GM18519 (cell line): Measurements from ENCODE around the gene INPP5D.
A peak's percentile ranks its signal among the peaks of the same experiment; 100 is the strongest.
"Not testable (repeated sequence)": the region's sequence is repeated elsewhere in the genome, so short reads cannot be mapped to it uniquely, and the experiment has no call there.

Source experiments
- ATAC-seq: cut with Tn5 transposase; IDR thresholded peaks from one replicate; pipeline ENCODE4 v1.9.1; 2021; ENCODE audit warnings: mild to moderate bottlenecking, moderate library complexity; ENCODE audit not compliant: unreplicated experiment, low FRiP score

Gene INPP5D

DNA sequence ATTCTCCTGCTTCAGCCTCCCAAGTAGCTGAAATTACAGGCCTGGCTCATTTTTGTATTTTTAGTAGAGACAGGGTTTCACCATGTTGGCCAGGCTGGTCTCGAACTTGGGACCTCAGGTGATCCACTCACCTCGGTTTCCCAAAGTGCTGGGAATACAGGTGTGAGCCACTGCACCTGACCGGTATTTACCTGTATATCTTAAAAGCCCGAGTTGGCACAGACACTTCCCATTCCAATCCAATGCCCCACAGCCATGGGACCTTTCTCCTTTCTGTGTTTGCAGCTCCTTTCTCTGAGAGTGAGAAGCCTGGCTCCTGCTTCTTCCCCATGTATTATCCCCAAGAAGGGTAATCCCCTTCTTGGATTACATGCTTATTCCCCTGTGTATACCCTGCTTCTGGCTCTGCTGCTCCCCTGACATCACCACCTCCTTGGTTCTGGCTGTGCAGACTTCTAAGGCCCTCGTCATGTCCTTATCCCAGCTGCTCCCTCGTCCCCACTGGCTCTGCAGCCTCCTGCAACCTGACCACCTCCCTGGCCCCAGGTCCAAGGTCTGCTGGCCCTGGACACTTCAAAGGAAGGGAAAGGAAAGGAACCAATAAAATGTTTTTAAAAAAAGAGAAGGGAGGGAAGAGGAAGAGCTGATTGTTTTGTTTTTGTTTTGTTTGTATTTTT, 52.8 kb downstream of the INPP5D start:
- ATAC-seq, result no peak

DNA sequence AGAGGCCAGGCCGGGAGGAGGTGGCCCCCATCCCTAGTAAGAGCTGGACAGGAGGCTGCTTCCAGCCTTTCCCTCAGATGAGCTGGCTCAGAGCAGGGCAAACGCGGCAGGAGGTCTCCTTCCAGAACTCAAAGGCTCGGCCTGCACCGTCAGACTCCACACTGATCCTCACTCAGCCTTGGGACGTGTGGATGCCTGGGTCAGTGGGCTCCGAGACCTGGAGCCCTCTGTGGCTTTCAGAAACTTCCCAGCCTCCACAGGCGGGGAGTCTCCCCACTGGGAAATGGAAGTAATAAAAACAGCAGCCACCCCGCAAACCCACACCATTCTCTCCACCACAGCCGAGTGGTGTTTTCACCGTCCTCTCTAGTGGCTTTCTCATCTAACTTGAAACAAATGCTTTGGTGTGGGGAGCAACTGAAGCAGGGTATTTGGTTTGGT, 54.3 kb downstream of the INPP5D start:
- ATAC-seq, result no peak

DNA sequence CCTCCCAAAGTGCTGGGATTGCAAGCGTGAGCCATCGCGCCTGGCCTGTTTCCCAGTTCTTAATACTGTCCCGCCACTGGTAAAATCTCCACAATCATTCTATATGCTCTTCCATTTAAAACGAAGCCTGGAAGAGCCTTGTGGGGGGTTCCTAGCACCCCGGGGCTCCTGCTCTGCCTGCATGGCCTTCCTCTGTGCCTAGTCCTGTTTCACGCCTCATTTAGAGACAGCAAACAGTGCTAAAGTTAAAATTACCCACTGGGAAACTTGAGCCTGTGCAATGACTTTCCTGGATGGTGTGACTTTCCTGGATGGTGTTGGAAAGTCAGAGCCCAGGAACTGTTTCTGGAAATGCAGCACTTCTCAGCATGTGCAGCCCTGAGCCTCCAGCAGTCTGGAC, 55.0 kb downstream of the INPP5D start:
- no peak for ATAC-seq

DNA sequence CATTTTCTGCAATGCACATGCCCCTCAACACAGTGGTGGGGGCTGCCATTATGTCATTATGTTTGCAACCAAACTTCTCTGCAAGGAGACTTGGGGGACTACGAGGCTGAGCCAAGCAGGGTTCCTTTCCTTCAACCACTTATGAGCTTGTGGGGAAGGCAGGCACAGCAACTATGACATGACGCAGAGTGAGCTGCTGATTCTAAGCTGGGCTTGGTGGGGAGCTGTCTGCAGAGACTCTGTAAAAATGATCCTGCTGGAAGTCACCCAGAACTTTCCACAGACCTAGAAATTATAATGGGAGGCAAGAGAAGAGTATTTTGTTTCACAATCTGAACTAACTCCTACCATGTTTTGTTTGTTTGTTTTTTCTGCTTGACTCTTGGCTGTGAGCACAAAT, 55.6 kb downstream of the INPP5D start:
- no peak for ATAC-seq

DNA sequence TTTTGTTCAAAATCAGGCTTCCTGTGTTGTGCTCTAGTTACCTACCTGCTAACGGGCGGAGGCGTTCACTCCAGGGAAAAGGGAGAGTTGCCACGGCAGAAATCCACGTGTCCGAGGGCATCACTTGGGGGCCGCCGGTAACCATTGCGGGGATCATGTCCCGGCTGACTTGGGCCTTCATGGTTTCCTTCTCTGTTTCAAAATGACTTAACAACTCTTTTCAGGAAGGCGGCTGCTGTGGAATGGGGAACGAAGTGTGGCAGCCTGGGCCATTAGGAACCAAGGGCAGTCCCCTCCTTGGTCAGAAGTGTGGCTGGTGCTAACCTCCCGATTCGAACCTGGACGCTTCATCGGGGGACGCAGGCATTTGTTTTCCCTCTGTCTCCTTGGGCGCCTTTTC, 56.8 kb downstream of the INPP5D start:
- ATAC-seq, result no peak

GRCh38 chr2:233117351-233117750, 57.2 kb downstream of the INPP5D start:
- no peak for ATAC-seq

DNA sequence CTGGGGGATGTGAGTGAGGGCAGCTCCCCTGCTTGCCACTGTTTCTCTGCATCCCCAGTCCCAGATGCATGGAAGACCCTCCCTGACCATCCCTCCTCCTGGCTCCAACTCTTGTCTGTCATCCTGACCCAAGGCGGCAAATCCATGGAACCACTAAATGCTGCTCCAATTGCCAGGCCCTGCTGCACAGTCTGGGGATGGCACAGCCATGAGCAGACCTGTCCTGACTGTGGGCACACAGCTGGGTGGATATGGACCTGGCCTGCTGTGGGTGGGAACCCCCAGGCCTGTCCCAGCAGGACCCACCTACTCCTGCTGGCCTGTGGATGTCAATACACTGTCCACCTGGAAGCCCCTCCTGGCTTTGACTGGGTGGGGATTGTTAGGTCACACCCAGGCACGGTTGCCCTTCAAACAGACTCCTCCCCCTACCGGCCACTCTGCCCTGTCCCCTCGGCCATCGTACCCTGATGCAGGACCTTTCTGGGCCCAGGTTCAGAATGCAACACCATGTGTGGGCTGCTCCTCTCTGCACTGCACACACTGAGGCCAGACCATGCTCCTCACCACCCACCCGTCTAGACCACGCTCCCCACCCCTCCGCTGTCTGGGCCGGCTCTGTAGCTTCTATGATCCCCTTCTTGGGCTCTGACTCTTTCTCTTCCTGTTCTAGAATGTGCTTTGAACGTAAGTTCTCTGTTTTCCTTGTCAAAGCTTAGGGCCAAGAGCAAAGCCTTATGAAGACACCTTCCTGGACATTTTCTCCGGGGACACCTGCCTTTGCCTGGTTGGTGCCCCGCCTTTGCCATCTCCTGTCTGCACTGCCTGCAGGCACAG, 57.9 kb downstream of the INPP5D start:
- no peak for ATAC-seq

DNA sequence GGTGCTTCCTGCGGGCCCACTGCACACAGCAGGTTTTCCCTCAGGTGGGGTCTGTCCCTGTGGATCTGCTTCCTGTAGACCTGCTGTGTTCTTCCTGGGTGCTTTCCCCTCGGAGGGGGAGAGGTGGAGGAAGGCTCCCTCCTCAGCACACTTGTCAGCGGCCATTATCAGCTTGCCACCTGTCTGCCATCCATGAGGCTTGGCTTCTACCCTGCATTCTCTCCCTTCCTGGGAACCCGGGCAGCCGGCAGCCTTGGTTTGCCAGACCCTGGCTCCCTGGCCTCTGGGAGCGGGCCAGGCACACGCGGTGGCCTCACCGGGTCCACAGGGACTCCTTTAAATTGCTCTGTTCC, 58.5 kb downstream of the INPP5D start:
- ATAC-seq, result no peak

GRCh38 chr2:233119123-233119522, 59.0 kb downstream of the INPP5D start:
- ATAC-seq, result no peak

GRCh38 chr2:233119806-233120205, 59.7 kb downstream of the INPP5D start:
- ATAC-seq, result no peak

GRCh38 chr2:233120459-233120858, 60.3 kb downstream of the INPP5D start:
- ATAC-seq, result no peak

- no peak for ATAC-seq
Observed at GRCh38 chr2:233121856-233122255, 61.7 kb downstream of the INPP5D start.

DNA sequence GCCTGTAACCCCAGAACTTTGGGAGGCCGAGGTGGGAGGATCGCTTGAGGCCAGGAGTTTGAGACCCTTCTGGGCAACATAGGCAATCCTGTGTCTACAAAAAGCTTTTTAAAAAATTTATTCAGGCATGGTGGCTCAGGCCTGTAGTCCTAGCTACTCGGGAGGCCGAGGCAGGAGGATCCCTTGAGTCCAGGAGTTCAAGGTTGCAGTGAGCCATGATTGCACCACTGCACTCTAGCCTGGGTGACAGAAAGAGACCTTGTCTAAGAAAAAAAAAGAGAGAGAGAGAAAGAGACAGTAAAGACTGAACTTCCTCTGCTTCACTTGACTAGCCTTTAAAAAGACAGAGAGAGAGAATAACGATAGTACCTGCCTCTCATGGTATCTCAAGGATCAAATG, 62.4 kb downstream of the INPP5D start:
- no peak for ATAC-seq

GRCh38 chr2:233123576-233123975, 63.4 kb downstream of the INPP5D start:
- not testable (repeated sequence) for ATAC-seq

GRCh38 chr2:233124421-233125080, 64.4 kb downstream of the INPP5D start:
- peak; percentile 80 for ATAC-seq

GRCh38 chr2:233125455-233126065, 65.4 kb downstream of the INPP5D start:
- no peak for ATAC-seq

GRCh38 chr2:233129351-233129978, 69.3 kb downstream of the INPP5D start:
- no peak for ATAC-seq

DNA sequence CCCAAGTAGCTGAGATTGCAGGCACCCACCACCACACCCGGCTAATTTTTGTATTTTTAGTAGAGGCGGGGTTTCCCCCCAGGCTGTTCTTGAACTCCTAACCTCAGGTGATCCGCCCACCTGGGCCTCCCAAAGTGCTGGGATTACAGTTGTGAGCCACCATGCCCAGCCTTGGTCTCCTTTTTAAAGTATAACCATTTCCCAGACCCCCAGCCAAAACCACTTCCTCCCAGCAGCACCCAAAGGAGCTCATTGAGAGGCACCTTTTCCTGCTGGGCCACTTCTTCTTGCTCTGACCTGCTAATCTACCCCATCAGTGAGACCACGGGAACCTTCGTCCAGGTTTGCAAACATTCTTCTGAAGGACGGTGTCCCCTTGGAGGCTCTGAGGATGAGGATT, 69.9 kb downstream of the INPP5D start:
- no peak for ATAC-seq

DNA sequence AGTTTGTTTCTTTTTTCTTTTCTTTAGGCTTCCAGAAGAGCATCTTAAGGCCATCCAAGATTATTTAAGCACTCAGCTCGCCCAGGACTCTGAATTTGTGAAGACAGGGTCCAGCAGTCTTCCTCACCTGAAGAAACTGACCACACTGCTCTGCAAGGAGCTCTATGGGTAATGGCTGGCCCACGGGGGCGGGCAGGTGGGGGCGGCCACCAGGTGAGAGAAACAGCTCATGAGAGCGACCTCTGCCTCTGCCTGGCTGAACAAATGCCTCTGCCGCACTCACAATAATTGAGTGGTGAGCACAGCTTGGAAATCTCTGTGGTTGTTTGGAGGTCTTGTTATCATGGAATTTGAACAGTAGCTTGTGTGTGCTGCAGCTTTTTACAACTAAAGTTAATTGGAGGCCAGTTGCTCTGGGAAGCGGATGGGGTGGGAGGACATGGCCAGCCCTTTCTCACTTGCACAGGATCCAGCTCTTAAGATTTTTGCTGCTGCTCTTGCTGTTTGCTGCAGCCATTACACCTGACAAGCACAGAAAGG, 70.4 kb downstream of the INPP5D start:
- ATAC-seq, result no peak

GRCh38 chr2:233131936-233132720, 72.0 kb downstream of the INPP5D start:
- ATAC-seq, result no peak
